CD4-positive, CD25-positive, alpha-beta regulatory T cell (primary cell): Measurements from ENCODE around the gene ZBTB4. TPM values are rescaled to one million over a fixed set of nuclear protein-coding genes. Genes with fewer than 3 reads are reported as not detected.

Source experiments
- ATAC-seq, 2 donors: fragments of 150-1000 bp; cut with Tn5 transposase; one replicate each; pipeline ENCODE4 v1.10.0; 2021; ENCODE audit warnings: low read depth in 2 of 2, moderate number of reproducible peaks in 2 of 2, moderate library complexity in 1 of 2
- DNase-seq, 3 donors: peaks; one replicate each; pipeline versions ENCODE4 v3.0.0 to v3.0.0-alpha.2; 2012 to 2022; ENCODE audit warnings: mixed read lengths in 1 of 3
- H3K27ac ChIP-seq: one replicate; pipeline ENCODE4 v1.7.0; 2013; ENCODE audit warnings: mild to moderate bottlenecking, low read length; ENCODE audit not compliant: insufficient read depth, poor library complexity, severe bottlenecking
- H3K27me3 ChIP-seq: one replicate; pipeline ENCODE4 v1.7.0; 2013; ENCODE audit warnings: low read length; ENCODE audit not compliant: control insufficient read depth, insufficient read depth
- H3K36me3 ChIP-seq: one replicate; pipeline ENCODE4 v1.7.0; 2013; ENCODE audit warnings: mild to moderate bottlenecking, low read length, moderate library complexity; ENCODE audit not compliant: control insufficient read depth, insufficient read depth
- H3K4me1 ChIP-seq: 2 replicates; pipeline ENCODE4 v1.7.0; 2013; ENCODE audit warnings: mild to moderate bottlenecking, low read length; ENCODE audit not compliant: insufficient read depth, control insufficient read depth, poor library complexity, severe bottlenecking
- H3K4me3 ChIP-seq: one replicate; pipeline ENCODE4 v1.7.0; 2013; ENCODE audit warnings: low read depth, mild to moderate bottlenecking, low read length, moderate library complexity
- H3K9me3 ChIP-seq, 2 experiments: 1 replicate in 1 of 2; 2 replicates in 1 of 2; pipeline ENCODE4 v1.7.0; 2013; ENCODE audit warnings: low read length in 2 of 2, mild to moderate bottlenecking in 1 of 2, moderate library complexity in 1 of 2; ENCODE audit not compliant: control insufficient read depth in 2 of 2
- H3K27ac Mint-ChIP-seq, 3 donors: one replicate each; pipeline ENCODE4 v1.8.0; 2020 to 2022; ENCODE audit warnings: mild to moderate bottlenecking in 3 of 3, mixed read lengths in 3 of 3, moderate library complexity in 2 of 3
- H3K27me3 Mint-ChIP-seq: one replicate; pipeline ENCODE4 v1.8.0; 2022; ENCODE audit warnings: mild to moderate bottlenecking, mixed read lengths
- H3K36me3 Mint-ChIP-seq: one replicate; pipeline ENCODE4 v1.8.0; 2020; ENCODE audit warnings: mixed read lengths
- H3K4me1 Mint-ChIP-seq, 4 donors: one replicate each; pipeline ENCODE4 v1.8.0; 2020 to 2022; ENCODE audit warnings: mixed read lengths in 4 of 4, mild to moderate bottlenecking in 1 of 4
- H3K4me3 Mint-ChIP-seq, 4 donors: one replicate each; pipeline ENCODE4 v1.8.0; 2020 to 2022; ENCODE audit warnings: mild to moderate bottlenecking in 4 of 4, mixed read lengths in 4 of 4, moderate library complexity in 3 of 4
- H3K9me3 Mint-ChIP-seq, 7 donors: one replicate each; pipeline ENCODE4 v1.8.0; 2020 to 2022; ENCODE audit warnings: mixed read lengths in 7 of 7, mild to moderate bottlenecking in 3 of 7, moderate library complexity in 2 of 7
- polyA plus RNA-seq, 4 donors: library from polyadenylated mRNA; unstranded; fragments of 300-500 nt; fragmentation: Illumina TruSeq; gene quantifications; one replicate each; pipeline ENCODE4 v1.2.3, GENCODE V29; 2021
- total RNA-seq: library from RNA; stranded (reverse); gene quantifications from one replicate; pipeline ENCODE4 v1.2.3, GENCODE V29; 2022

The ZBTB4 gene
- total and polyA plus RNA-seq, 5 donors from 2014 or later = 8.3 to 53.5 (median 11.5) TPM

GRCh38 chr17:7426896-7427489 lies 52.4 kb downstream of the ZBTB4 start:
- no peaks in the 10 kb centered on the region for H3K9me3 Mint-ChIP-seq
- no peaks in the 10 kb centered on the region for H3K4me1 Mint-ChIP-seq
- H3K27ac Mint-ChIP-seq = no peak overlapping the region
- H3K27me3 Mint-ChIP-seq = no peaks in the 10 kb centered on the region
- no peaks in the 10 kb centered on the region for H3K36me3 ChIP-seq
- no peak overlapping the region for H3K4me3 Mint-ChIP-seq
- H3K36me3 Mint-ChIP-seq = no peaks in the 10 kb centered on the region
- no peak for DNase-seq
- no peaks in the 10 kb centered on the region for H3K9me3 ChIP-seq
- no peak for ATAC-seq
- no peaks in the 10 kb centered on the region for H3K4me1 ChIP-seq
- H3K27me3 ChIP-seq = no peaks in the 10 kb centered on the region
- H3K27ac ChIP-seq = no peak overlapping the region
- no peak overlapping the region for H3K4me3 ChIP-seq

- Mint-ChIP-seq H3K27ac (no peak overlapping the region), H3K4me1 (no peaks in the 10 kb centered on the region), H3K27me3 (no peaks in the 10 kb centered on the region), H3K4me3 (no peak overlapping the region), H3K9me3 (no peaks in the 10 kb centered on the region), H3K36me3 (no peaks in the 10 kb centered on the region)
- Histone ChIP-seq H3K27ac (no peak overlapping the region), H3K4me1 (no peaks in the 10 kb centered on the region), H3K27me3 (no peaks in the 10 kb centered on the region), H3K4me3 (no peak overlapping the region), H3K36me3 (no peaks in the 10 kb centered on the region), H3K9me3 (no peaks in the 10 kb centered on the region)
- no peak for ATAC-seq
- no peak for DNase-seq
These were observed 53.1 kb downstream of the ZBTB4 start for GRCh38 chr17:7426203-7426863.

GRCh38 chr17:7425756-7426155 lies 53.7 kb downstream of the ZBTB4 start:
- no peak for ATAC-seq
- H3K4me1 Mint-ChIP-seq = no peaks in the 10 kb centered on the region
- H3K9me3 Mint-ChIP-seq = peaks cover 0 to 1% (median 0%) of the 10 kb centered on the region in 7 donors
- H3K27me3 Mint-ChIP-seq = no peaks in the 10 kb centered on the region
- H3K4me3 Mint-ChIP-seq = no peak overlapping the region
- no peak overlapping the region for H3K27ac Mint-ChIP-seq
- H3K4me1 ChIP-seq = no peaks in the 10 kb centered on the region
- H3K9me3 ChIP-seq = no peaks in the 10 kb centered on the region
- H3K4me3 ChIP-seq = no peak overlapping the region
- no peaks in the 10 kb centered on the region for H3K36me3 Mint-ChIP-seq
- H3K27me3 ChIP-seq = no peaks in the 10 kb centered on the region
- no peak overlapping the region for H3K27ac ChIP-seq
- no peaks in the 10 kb centered on the region for H3K36me3 ChIP-seq
- DNase-seq = no peak

GRCh38 chr17:7425316-7425715 lies 54.1 kb downstream of the ZBTB4 start, which contains the start of gene SPEM2:
Gene SPEM2, plus strand, starts transcription at chr17:7425616. Its CDS starts 73 bp downstream, at chr17:7425689.
- no peaks in the 10 kb centered on the region for H3K9me3 ChIP-seq
- ATAC-seq (no peak), DNase-seq (no peak)
- no peaks in the 10 kb centered on the region for H3K4me1 Mint-ChIP-seq
- no peak within 1 kb of the TSS for H3K27ac ChIP-seq
- H3K36me3 ChIP-seq = no peaks in the 10 kb centered on the region
- no peaks in the 10 kb centered on the region for H3K27me3 ChIP-seq
- H3K4me3 ChIP-seq = no peak within 1 kb of the TSS
- no peaks in the 10 kb centered on the region for H3K36me3 Mint-ChIP-seq
- H3K27ac Mint-ChIP-seq = no peak within 1 kb of the TSS
- H3K4me1 ChIP-seq = no peaks in the 10 kb centered on the region
- peaks cover 0 to 1% (median 0%) of the 10 kb centered on the region in 7 donors for H3K9me3 Mint-ChIP-seq
- no peak within 1 kb of the TSS for H3K4me3 Mint-ChIP-seq
- no peaks in the 10 kb centered on the region for H3K27me3 Mint-ChIP-seq

- Mint-ChIP-seq H3K36me3 (no peaks in the 10 kb centered on the region), H3K4me3 (no peak overlapping the region), H3K4me1 (no peaks in the 10 kb centered on the region), H3K27ac (no peak overlapping the region), H3K9me3 (peaks cover 0 to 1% (median 0%) of the 10 kb centered on the region in 7 donors), H3K27me3 (peaks cover 4% of the 10 kb centered on the region)
- Histone ChIP-seq H3K36me3 (no peaks in the 10 kb centered on the region), H3K27ac (no peak overlapping the region), H3K9me3 (no peaks in the 10 kb centered on the region), H3K27me3 (no peaks in the 10 kb centered on the region), H3K4me1 (no peaks in the 10 kb centered on the region), H3K4me3 (no peak overlapping the region)
- DNase-seq = no peak
- ATAC-seq = no peak
These were observed 55.8 kb downstream of the ZBTB4 start for GRCh38 chr17:7423679-7424078.

GRCh38 chr17:7421186-7421585 lies 58.2 kb downstream of the ZBTB4 start:
- H3K4me1 ChIP-seq = no peaks in the 10 kb centered on the region
- H3K27me3 ChIP-seq = no peaks in the 10 kb centered on the region
- ATAC-seq (no peak), DNase-seq (no peak)
- H3K36me3 ChIP-seq = no peaks in the 10 kb centered on the region
- Mint-ChIP-seq H3K4me1 (no peaks in the 10 kb centered on the region), H3K36me3 (no peaks in the 10 kb centered on the region), H3K27ac (no peak overlapping the region), H3K27me3 (peaks cover 4% of the 10 kb centered on the region), H3K4me3 (no peak overlapping the region), H3K9me3 (peaks cover 0 to 1% (median 0%) of the 10 kb centered on the region in 7 donors)
- H3K4me3 ChIP-seq = no peak overlapping the region
- H3K9me3 ChIP-seq = no peaks in the 10 kb centered on the region
- no peak overlapping the region for H3K27ac ChIP-seq

- H3K4me1 Mint-ChIP-seq = no peaks in the 10 kb centered on the region
- H3K36me3 ChIP-seq = no peaks in the 10 kb centered on the region
- no peak within 1 kb of the TSS for H3K4me3 ChIP-seq
- H3K27ac Mint-ChIP-seq = no peak within 1 kb of the TSS
- H3K4me3 Mint-ChIP-seq = no peak within 1 kb of the TSS
- no peak within 1 kb of the TSS for H3K27ac ChIP-seq
- no peaks in the 10 kb centered on the region for H3K4me1 ChIP-seq
- DNase-seq (no peak), ATAC-seq (no peak)
- no peaks in the 10 kb centered on the region for H3K9me3 ChIP-seq
- H3K27me3 ChIP-seq = no peaks in the 10 kb centered on the region
- H3K36me3 Mint-ChIP-seq = no peaks in the 10 kb centered on the region
- H3K27me3 Mint-ChIP-seq = peaks cover 4% of the 10 kb centered on the region
- H3K9me3 Mint-ChIP-seq = peaks cover 0 to 1% (median 0%) of the 10 kb centered on the region in 7 donors
These were observed 59.4 kb downstream of the ZBTB4 start, which contains the start of gene SPEM1 for GRCh38 chr17:7419819-7420610. Gene SPEM1, plus strand, starts transcription at chr17:7420324. Its CDS starts 61 bp downstream, at chr17:7420385.
